NCI-H460 (cell line): ENCODE data around the gene KLK6. TPM values are rescaled to one million over a fixed set of nuclear protein-coding genes. Genes with fewer than 3 reads are reported as not detected.
A peak's percentile ranks its signal among the peaks of the same experiment; 100 is the strongest.

Experiments used
- DNase-seq: peaks from one replicate; pipeline ENCODE4 v3.0.0-alpha.2; 2016; ENCODE audit warnings: low read depth; ENCODE audit errors: extremely low read depth
- total RNA-seq: library from RNA; depleted of rRNA; stranded (reverse); fragments of >200 nt; shearing (Covaris generic); gene quantifications from 2 replicates; pipeline ENCODE4 v1.2.3, GENCODE V29; 2014

Gene KLK6
- total RNA-seq, 1 experiment from 2014 or later = not detected

- no peak for DNase-seq
These were observed 9.5 kb downstream of the KLK6 start for GRCh38 chr19:50959731-50960500.

- DNase-seq = no peak
These were observed 11.8 kb downstream of the KLK6 start for GRCh38 chr19:50957587-50957986.

- no peak for DNase-seq
These were observed 16.5 kb downstream of the KLK6 start, which contains the start of gene KLK5 for GRCh38 chr19:50952910-50953309. Gene KLK5, minus strand, starts transcription at chr19:50953038. Its CDS starts 381 bp downstream, at chr19:50952657.

- DNase-seq = no peak
These were observed 19.5 kb downstream of the KLK6 start for GRCh38 chr19:50949861-50950260.

GRCh38 chr19:50947123-50947522 is 22.3 kb downstream of the KLK6 start:
- no peak for DNase-seq

GRCh38 chr19:50944795-50945194 is 24.6 kb downstream of the KLK6 start:
- DNase-seq = no peak

- no peak for DNase-seq
These were observed 26.1 kb downstream of the KLK6 start for GRCh38 chr19:50943074-50943828.

GRCh38 chr19:50939596-50939995 is 29.8 kb downstream of the KLK6 start:
- no peak for DNase-seq

GRCh38 chr19:50933640-50934039 is 35.8 kb downstream of the KLK6 start:
- peak; percentile 78 for DNase-seq

GRCh38 chr19:50932690-50933083 is 36.7 kb downstream of the KLK6 start:
- no peak for DNase-seq

- no peak for DNase-seq
These were observed 37.2 kb downstream of the KLK6 start for GRCh38 chr19:50932018-50932689.

- no peak for DNase-seq
These were observed 38.4 kb downstream of the KLK6 start for GRCh38 chr19:50931023-50931422.

GRCh38 chr19:50928831-50929230 is 40.6 kb downstream of the KLK6 start:
- DNase-seq = no peak

- no peak for DNase-seq
These were observed 43.2 kb downstream of the KLK6 start for GRCh38 chr19:50926144-50926543.

- DNase-seq = peak; percentile 46
These were observed 43.7 kb downstream of the KLK6 start for GRCh38 chr19:50925734-50926133.

GRCh38 chr19:50924586-50924985 is 44.8 kb downstream of the KLK6 start:
- peak; percentile 12 for DNase-seq

GRCh38 chr19:50922317-50922853 is 47.0 kb downstream of the KLK6 start:
- DNase-seq = peak; percentile 82

- no peak for DNase-seq
These were observed 47.7 kb downstream of the KLK6 start for GRCh38 chr19:50921426-50922316.

GRCh38 chr19:50916069-50916468 is 53.3 kb downstream of the KLK6 start:
- DNase-seq = no peak
